HepG2 (cell line): Measurements from ENCODE around the gene CPED1.

Experiments
- MXD4 ChIP-seq: IDR thresholded peaks from 2 replicates; pipeline ENCODE4 v1.6.1; 2016; ENCODE audit warnings: mild to moderate bottlenecking, missing biosample characterization, missing genetic modification reagents
- NCOR1 ChIP-seq: fragments of 200-600 bp; sonication (generic); IDR thresholded peaks from 2 replicates; pipeline ENCODE4 v1.7.0; 2017; ENCODE audit warnings: antibody characterized with exemption, low read length, borderline replicate concordance
- SRF ChIP-seq: IDR thresholded peaks from 2 replicates; pipeline ENCODE4 v1.6.1; 2011; ENCODE audit warnings: mild to moderate bottlenecking, low read depth, low read length, moderate library complexity
- TP53 ChIP-seq: sonication (generic); formaldehyde crosslinking; conservative IDR thresholded peaks from 2 replicates; pipeline ENCODE4 v1.4.0; 2020; ENCODE audit warnings: missing genetic modification reagents
- ZKSCAN1 ChIP-seq: fragments of 150-350 bp; IDR thresholded peaks from 2 replicates; pipeline ENCODE4 v1.6.1; 2014; ENCODE audit warnings: low read length
- ZNF33B ChIP-seq: sonication (generic); formaldehyde crosslinking; IDR thresholded peaks from 2 replicates; pipeline ENCODE4 v1.5.1; 2020; ENCODE audit warnings: mild to moderate bottlenecking, missing genetic modification reagents

- TF ChIP-seq ZKSCAN1 (no peak), SRF (no peak), ZNF33B (no peak), MXD4 (no peak), NCOR1 (no peak), TP53 (CRISPR knock-in tag) (no peak)
Measured at GRCh38 chr7:121140790-121141189, 152.3 kb downstream of the CPED1 start.
